ENCODE measurements around the gene MRPS24.
"Not testable (repeated sequence)": the region's sequence is repeated elsewhere in the genome, so short reads cannot be mapped to it uniquely, and the experiment has no call there.

Gene MRPS24

GRCh38 chr7:43834463-43835251 lies 34.7 kb downstream of the MRPS24 start:
- H3K9me3 ChIP-seq: peaks cover 5% of the 10 kb centered on the region
- H3K27ac ChIP-seq: no peak overlapping the region
- peak overlapping the region; percentile 12 to 21 for H3K4me3 ChIP-seq (ENCODE audit: low read depth in 1 of 2, low read length in 1 of 2)
- H3K27me3 ChIP-seq: no peaks in the 10 kb centered on the region
- H3K36me3 ChIP-seq: no peaks in the 10 kb centered on the region
- TF ChIP-seq, protein P1, sequence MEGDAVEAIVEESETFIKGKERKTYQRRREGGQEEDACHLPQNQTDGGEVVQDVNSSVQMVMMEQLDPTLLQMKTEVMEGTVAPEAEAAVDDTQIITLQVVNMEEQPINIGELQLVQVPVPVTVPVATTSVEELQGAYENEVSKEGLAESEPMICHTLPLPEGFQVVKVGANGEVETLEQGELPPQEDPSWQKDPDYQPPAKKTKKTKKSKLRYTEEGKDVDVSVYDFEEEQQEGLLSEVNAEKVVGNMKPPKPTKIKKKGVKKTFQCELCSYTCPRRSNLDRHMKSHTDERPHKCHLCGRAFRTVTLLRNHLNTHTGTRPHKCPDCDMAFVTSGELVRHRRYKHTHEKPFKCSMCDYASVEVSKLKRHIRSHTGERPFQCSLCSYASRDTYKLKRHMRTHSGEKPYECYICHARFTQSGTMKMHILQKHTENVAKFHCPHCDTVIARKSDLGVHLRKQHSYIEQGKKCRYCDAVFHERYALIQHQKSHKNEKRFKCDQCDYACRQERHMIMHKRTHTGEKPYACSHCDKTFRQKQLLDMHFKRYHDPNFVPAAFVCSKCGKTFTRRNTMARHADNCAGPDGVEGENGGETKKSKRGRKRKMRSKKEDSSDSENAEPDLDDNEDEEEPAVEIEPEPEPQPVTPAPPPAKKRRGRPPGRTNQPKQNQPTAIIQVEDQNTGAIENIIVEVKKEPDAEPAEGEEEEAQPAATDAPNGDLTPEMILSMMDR (IDR thresholded peaks at IDR 0.05): no peak
- H3K4me1 ChIP-seq (ENCODE audit: control insufficient read depth in 1 of 2, insufficient read depth in 1 of 2, low read depth in 1 of 2, low read length in 1 of 2): peaks cover 13 to 17% of the 10 kb centered on the region in 2 experiments

- not testable (repeated sequence) for H3K9me3 ChIP-seq; H3K4me3 ChIP-seq (ENCODE audit: low read depth in 1 of 2, low read length in 1 of 2); H3K36me3 ChIP-seq
These were observed 38.4 kb downstream of the MRPS24 start for GRCh38 chr7:43830917-43831316.

GRCh38 chr7:43825391-43825808 lies 43.9 kb downstream of the MRPS24 start:
- Histone ChIP-seq H3K9me3 (no peaks in the 10 kb centered on the region), H3K27ac (no peak overlapping the region), H3K4me1 (ENCODE audit: control insufficient read depth in 1 of 2, insufficient read depth in 1 of 2, low read depth in 1 of 2, low read length in 1 of 2) (peaks cover 0 to 7% of the 10 kb centered on the region in 2 experiments), H3K4me3 (ENCODE audit: low read depth in 1 of 2, low read length in 1 of 2) (no peak overlapping the region), H3K36me3 (no peaks in the 10 kb centered on the region), H3K27me3 (no peaks in the 10 kb centered on the region)
- TF ChIP-seq, protein P1 (IDR thresholded peaks at IDR 0.05): no peak

More at GRCh38 chr7:43830917-43831316, 38.4 kb downstream of the MRPS24 start:
- peaks cover 10% of the 10 kb centered on the region in 2 experiments for H3K4me1 ChIP-seq (ENCODE audit: control insufficient read depth in 1 of 2, insufficient read depth in 1 of 2, low read depth in 1 of 2, low read length in 1 of 2)
- H3K27ac ChIP-seq, H3K27me3 ChIP-seq: not testable (repeated sequence)

GRCh38 chr7:43824963-43825362 lies 44.4 kb downstream of the MRPS24 start:
- H3K4me3 ChIP-seq (ENCODE audit: low read depth in 1 of 2, low read length in 1 of 2): no peak overlapping the region
- TF ChIP-seq, protein P1 (IDR thresholded peaks at IDR 0.05): no peak
- H3K27me3 ChIP-seq: no peaks in the 10 kb centered on the region
- H3K27ac ChIP-seq: no peak overlapping the region
- H3K4me1 ChIP-seq (ENCODE audit: control insufficient read depth in 1 of 2, insufficient read depth in 1 of 2, low read depth in 1 of 2, low read length in 1 of 2): peaks cover 0 to 11% of the 10 kb centered on the region in 2 experiments
- no peaks in the 10 kb centered on the region for H3K36me3 ChIP-seq
- H3K9me3 ChIP-seq: no peaks in the 10 kb centered on the region

DNA sequence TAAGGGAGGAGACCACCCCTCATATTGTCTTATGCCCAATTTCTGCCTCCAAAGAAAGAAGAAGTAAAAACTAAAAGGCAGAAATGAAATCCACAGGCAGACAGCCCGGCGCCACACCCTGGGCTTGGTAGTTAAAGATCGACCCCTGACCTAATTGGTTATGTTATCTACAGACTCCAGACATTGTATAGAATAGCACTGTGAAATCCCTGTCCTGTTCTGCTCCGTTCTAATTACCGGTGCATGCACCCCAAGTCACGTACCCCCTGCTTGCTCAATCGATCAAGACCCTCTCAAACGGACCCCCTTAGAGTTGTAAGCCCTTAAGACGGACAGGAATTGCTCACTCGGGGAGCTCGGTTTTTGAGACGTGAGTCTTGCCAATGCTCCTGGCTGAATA lies 44.8 kb downstream of the MRPS24 start:
- H3K9me3 ChIP-seq; H3K36me3 ChIP-seq; H3K4me3 ChIP-seq (ENCODE audit: low read depth in 1 of 2, low read length in 1 of 2); H3K27me3 ChIP-seq; H3K27ac ChIP-seq: not testable (repeated sequence)
- peaks cover 0 to 16% of the 10 kb centered on the region in 2 experiments for H3K4me1 ChIP-seq (ENCODE audit: control insufficient read depth in 1 of 2, insufficient read depth in 1 of 2, low read depth in 1 of 2, low read length in 1 of 2)

GRCh38 chr7:43823941-43824340 lies 45.4 kb downstream of the MRPS24 start:
- no peak overlapping the region for H3K27ac ChIP-seq
- no peaks in the 10 kb centered on the region for H3K9me3 ChIP-seq
- no peaks in the 10 kb centered on the region for H3K36me3 ChIP-seq
- H3K4me1 ChIP-seq (ENCODE audit: control insufficient read depth in 1 of 2, insufficient read depth in 1 of 2, low read depth in 1 of 2, low read length in 1 of 2): peaks cover 0 to 17% of the 10 kb centered on the region in 2 experiments
- TF ChIP-seq, protein P1 (IDR thresholded peaks at IDR 0.05): no peak
- no peak overlapping the region for H3K4me3 ChIP-seq (ENCODE audit: low read depth in 1 of 2, low read length in 1 of 2)
- no peaks in the 10 kb centered on the region for H3K27me3 ChIP-seq

DNA sequence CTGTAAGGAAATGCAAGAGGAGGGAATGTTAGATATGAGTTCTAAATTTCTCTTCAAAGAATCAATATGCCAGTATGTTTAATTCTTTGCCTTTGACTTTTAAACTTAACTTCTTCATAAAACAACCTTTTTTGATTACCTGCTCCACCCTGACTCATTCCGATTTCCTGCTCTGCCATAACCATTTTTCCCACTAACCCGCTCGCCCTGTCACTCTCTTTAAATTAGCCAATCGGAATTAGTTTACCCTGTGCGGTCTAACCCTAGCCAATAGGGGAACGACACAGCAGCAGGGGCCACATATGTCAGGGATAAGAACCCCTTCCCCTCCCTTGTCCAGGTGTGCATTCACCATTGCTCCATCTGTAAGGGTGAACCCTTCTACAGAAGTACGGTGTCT lies 45.9 kb downstream of the MRPS24 start:
- not testable (repeated sequence) for H3K36me3 ChIP-seq; H3K4me3 ChIP-seq (ENCODE audit: low read depth in 1 of 2, low read length in 1 of 2); H3K27me3 ChIP-seq; H3K27ac ChIP-seq; H3K9me3 ChIP-seq
- peaks cover 0 to 17% of the 10 kb centered on the region in 2 experiments for H3K4me1 ChIP-seq (ENCODE audit: control insufficient read depth in 1 of 2, insufficient read depth in 1 of 2, low read depth in 1 of 2, low read length in 1 of 2)
